ENCODE measurements around the gene TP53RK. TPM values are rescaled to one million over a fixed set of nuclear protein-coding genes. Genes with fewer than 3 reads are reported as not detected.

The TP53RK gene
- 12.1 and 15.7 TPM in 2 replicates for total RNA-seq

GRCh38 chr20:46689082-46689753 is at the start of gene TP53RK:
Gene TP53RK (minus strand): TSS chr20:46689444. CDS start chr20:46689414, 30 bp downstream.

GRCh38 chr20:46709459-46710152 is 20.4 kb upstream of the TP53RK start, which contains the start of gene SLC2A10:
Gene SLC2A10 (plus strand): TSS chr20:46709649. CDS start chr20:46709737, 88 bp downstream.

GRCh38 chr20:46651091-46651962 is 37.9 kb downstream of the TP53RK start, which contains the start of gene SLC13A3:
Gene SLC13A3 (minus strand): TSS chr20:46651459. CDS start chr20:46651421, 38 bp downstream.

Other genes with a start within 250 kb of the TP53RK start
- gene ZNF334, start 175.9 kb downstream of the TP53RK start, total RNA-seq = 2.7 and 2.8 TPM in 2 replicates
- not detected in 2 replicates for gene OCSTAMP, start 138.8 kb downstream of the TP53RK start, total RNA-seq
- 1.5 and 3.9 TPM in 2 replicates for gene SLC13A3, start 38.0 kb downstream of the TP53RK start, total RNA-seq
- 56.7 and 64.5 TPM in 2 replicates for gene SLC2A10, start 20.2 kb upstream of the TP53RK start, total RNA-seq
- gene EYA2, start 205.4 kb upstream of the TP53RK start, total RNA-seq = not detected in 2 replicates

Measured in smooth muscle cell of the umbilical artery (primary cell).